Medulla oblongata (tissue), 1 donor: Measurements from ENCODE around the gene PREB.

Experiments used
- DNase-seq: peaks from one replicate; pipeline ENCODE4 v3.0.0-alpha.2; 2015; ENCODE audit errors: extremely low spot score

The PREB gene

DNA sequence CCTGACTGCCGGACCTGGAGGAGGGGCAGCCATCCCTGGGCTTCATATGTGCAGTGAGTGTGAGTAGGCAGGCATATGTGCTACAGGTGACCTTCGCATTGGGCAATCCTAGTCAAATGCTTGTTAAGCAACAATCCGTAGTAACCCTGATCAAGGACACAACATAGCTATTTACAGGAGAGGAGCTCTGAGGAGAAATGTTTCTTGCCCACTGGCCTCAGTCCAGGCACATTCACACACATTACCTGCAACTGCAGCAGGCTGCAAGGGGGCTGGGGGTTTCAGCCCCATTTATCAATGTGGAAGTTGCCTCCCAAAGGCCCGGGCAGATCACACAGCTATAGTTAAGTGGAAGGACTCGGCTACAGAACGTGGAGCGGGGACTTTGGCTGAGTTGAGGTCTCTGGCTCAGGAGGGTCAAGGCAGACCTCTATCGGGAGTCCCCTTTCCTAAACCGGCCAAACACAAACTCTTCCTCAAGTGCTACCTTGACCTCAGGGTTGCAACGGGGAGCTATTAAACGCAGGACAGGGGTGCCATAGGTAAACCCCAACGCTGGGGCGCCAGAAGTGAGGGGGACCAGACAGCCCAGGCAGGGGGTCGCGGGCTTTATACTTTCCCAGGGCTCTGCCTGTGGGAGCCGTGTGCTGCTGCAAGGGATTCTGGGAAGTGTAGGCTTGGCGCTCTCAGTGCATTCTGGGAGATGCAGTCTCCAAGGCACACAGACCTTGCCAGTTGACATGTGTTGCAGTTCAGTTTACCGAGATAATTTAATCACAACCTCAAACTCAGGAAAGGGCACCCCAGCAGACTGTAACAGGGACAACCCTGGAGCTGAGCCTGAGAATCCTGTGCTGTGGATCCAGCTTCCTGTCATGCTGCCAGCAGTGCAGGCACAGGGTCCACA is 38.4 kb downstream of the PREB start:
- peak; percentile 80 for DNase-seq

DNA sequence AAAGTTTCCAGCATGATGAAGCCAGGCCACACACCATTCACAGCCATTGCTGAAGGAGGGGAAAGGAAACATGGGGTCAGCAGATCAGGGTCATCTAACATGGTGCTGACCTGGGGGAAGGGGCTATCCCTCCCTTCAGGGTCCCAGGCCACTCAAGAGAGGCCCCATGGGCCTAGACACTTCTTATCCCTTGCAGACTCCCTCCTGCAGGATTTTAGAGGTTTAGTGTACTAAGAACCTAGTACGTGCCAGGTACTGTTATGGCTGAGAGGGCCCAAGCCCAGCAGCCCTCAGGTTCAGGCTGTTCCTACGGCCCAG is 39.0 kb downstream of the PREB start:
- DNase-seq, result no peak

- DNase-seq, result no peak
Observed at GRCh38 chr2:27094353-27094984, 40.0 kb downstream of the PREB start.

DNA sequence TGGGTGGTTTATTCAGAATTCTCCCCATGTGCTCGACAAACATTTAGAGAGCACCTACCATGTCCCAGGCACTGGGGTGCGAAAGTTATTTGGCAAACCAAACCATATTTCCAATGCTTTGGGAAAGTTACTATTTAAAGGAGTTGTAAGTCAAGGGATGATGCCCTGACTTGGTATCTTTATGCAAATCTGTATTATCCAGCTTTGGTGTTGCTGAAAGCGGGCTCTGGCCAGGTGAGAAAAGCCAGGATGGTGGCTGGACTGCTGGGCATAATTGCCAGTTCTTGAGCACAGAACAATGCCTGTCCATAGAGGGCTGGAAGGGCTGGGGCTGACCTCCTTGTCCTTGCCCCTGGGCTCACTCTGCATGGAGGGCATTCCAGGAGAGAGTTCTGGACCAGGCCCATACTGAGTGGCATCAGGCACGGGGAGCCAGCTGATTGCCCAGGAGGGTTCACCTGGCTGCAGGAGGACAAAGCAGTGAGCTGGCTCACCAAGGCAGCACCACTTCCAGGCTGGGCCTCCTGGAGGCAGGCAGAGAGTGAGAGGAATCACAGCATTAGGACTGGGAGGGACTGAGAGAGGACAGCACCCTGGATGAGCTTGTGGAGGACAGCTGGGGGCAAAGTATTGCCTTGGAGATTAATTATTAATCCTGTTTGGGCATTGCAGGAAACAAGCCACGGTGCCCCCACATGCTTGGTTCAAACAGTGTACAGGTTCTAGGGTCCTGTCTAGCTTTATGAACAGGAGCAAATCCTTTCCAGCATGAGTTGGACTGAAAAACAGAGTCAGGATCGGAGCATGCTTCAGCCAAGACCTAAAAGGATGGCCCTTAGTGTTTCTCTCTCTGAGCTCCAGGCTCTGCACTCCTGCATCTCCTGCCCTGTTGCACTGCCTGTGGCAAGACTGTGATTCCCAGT is 40.7 kb downstream of the PREB start:
- DNase-seq, result no peak

- no peak for DNase-seq
Observed at GRCh38 chr2:27092696-27093429, 41.6 kb downstream of the PREB start.

GRCh38 chr2:27091746-27092695 is 42.4 kb downstream of the PREB start:
- DNase-seq, result no peak

- DNase-seq, result no peak
Observed at GRCh38 chr2:27089111-27089954, 45.1 kb downstream of the PREB start.

DNA sequence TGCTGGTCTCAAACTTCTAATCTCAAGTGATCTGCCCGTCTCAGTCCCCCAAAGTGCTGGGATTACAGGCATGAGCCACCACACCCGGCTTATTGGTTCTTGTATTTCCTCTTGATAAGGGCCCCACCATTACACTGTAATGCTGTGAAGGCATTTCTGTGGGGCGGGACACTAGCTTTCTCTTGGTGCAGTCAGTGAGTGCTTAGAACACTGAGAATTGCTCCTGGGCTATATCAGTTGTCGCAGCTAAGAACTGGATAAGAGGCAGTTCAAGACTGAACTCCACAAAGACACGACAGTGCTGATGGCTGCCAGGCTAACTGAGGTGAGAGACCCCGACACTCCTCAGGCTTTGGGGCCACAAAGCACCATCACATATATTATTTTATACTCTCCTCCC is 45.8 kb downstream of the PREB start:
- no peak for DNase-seq

GRCh38 chr2:27087823-27088410 is 46.5 kb downstream of the PREB start:
- no peak for DNase-seq

- DNase-seq, result no peak
Observed at GRCh38 chr2:27086724-27087593, 47.5 kb downstream of the PREB start, which contains the start of gene KHK. TSS of gene KHK (plus strand) at chr2:27086772. CDS start at chr2:27087260, 488 bp downstream.

GRCh38 chr2:27086090-27086723 is 48.2 kb downstream of the PREB start:
- DNase-seq, result peak; percentile 96

- DNase-seq, result peak; percentile 88
Observed at GRCh38 chr2:27085673-27086089, 48.8 kb downstream of the PREB start.

GRCh38 chr2:27085062-27085672 is 49.3 kb downstream of the PREB start:
- DNase-seq, result no peak

DNA sequence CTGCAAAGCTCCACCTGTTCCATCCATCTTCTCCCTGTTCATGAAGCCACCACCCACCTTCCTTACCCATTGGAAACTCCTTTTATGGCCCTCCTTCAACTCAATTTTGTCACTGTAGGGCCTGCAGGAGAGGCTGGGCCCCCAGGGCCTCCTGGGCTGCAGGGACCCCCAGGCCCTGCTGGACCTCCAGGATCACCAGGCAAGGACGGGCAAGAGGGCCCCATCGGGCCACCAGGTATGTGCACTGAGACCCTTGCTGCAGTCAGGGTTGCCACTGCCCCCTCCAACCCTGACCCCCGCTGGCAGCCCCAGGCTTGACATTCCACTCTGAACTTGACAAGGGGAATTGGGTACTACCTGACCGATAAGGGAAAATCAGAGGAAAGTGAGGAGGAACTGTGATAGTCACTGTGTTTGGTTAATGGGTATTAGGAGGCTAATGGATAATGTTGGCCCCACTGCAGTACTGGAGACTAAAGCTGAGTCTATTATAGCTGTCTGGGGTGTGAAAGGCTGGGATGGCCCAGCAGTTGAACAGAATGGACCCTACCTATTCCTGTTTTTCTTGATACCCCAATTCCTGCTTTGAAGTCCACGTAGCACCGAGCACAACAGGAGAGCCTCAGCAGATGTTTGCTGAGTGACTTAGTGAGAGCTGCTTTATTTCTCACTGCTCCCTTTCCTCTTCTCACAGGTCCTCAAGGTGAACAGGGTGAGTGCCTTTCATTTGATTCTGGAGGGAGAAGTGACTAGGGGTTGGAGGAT is 50.0 kb downstream of the PREB start:
- DNase-seq, result no peak

- no peak for DNase-seq
Observed at GRCh38 chr2:27083410-27084296, 50.8 kb downstream of the PREB start.
